GM21390 (cell line): Measurements from ENCODE around the gene ESPL1.
"Not testable (repeated sequence)": the region's sequence is repeated elsewhere in the genome, so short reads cannot be mapped to it uniquely, and the experiment has no call there.

Source experiments
- ATAC-seq: cut with Tn5 transposase; IDR thresholded peaks from one replicate; pipeline ENCODE4 v1.9.1; 2021; ENCODE audit not compliant: unreplicated experiment

Gene ESPL1

GRCh38 chr12:53297106-53297505, 29.0 kb downstream of the ESPL1 start:
- not testable (repeated sequence) for ATAC-seq

- ATAC-seq, result no peak
Measured at GRCh38 chr12:53298164-53298563, 30.1 kb downstream of the ESPL1 start.

GRCh38 chr12:53299101-53299453, 31.0 kb downstream of the ESPL1 start:
- no peak for ATAC-seq

DNA sequence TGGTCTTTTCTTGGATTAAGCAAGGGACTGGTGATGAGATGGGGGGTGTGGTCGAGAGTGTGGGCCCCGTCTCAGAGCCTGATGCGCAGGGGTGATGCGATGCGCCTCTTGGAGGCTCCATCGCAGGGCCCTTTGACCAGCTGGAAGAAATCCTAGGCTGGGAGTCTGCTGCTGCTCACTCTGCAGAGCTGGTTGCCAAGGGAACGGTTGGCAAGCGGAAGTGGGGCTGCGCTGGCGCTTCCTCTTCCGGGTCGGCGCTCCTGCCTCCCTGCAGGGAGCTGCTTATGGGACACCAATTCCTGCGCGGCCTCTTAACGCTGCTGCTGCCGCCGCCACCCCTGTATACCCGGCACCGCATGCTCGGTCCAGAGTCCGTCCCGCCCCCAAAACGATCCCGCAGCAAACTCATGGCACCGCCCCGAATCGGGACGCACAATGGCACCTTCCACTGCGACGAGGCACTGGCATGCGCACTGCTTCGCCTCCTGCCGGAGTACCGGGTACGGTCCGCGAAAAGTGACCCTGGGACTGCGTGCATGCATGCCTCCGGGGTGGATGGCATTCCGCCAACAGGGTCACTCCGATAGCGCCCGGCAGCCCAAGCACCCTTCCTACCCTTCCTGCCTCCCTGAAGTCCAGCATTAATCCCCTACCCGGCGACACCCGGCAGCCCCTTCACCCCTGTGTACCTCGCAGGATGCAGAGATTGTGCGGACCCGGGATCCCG, 31.5 kb downstream of the ESPL1 start, which contains the start of gene MYG1:
TSS of gene MYG1 (plus strand) at position 242 of the 727 bp plus-strand sequence. CDS start at position 285, 43 bp downstream.
- ATAC-seq, result peak; percentile 72

- no peak for ATAC-seq
Measured at GRCh38 chr12:53300187-53300586, 32.1 kb downstream of the ESPL1 start.

DNA sequence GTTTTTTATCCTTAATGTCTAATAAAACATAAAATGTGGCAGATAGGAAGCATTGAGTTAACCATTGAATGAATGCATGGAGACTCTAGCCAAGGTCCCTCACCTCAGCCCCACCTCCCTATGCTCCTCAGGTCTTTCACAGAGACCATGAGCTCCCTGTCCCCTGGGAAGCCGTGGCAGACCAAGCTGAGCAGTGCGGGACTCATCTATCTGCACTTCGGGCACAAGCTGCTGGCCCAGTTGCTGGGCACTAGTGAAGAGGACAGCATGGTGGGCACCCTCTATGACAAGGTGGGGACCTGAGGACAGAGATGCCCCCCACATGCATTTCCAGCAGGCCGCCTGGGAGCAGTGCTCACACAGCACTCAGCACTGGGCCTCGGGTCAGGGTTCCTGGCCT, 34.8 kb downstream of the ESPL1 start:
- no peak for ATAC-seq

DNA sequence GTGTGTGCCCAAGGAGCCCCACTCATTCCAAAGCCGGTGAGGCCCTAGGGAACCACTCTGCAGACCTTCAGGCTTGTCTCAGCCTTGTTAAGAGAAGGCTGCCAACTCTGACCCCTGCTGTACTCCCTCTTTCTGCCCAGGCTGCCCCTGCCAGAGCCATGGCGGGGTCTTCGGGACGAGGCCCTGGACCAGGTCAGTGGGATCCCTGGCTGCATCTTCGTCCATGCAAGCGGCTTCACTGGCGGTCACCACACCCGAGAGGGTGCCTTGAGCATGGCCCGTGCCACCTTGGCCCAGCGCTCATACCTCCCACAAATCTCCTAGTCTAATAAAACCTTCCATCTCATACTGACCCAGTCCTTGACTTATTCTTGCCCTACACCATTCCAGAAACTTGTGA, 38.7 kb downstream of the ESPL1 start:
- no peak for ATAC-seq

GRCh38 chr12:53308276-53308675, 40.2 kb downstream of the ESPL1 start:
- no peak for ATAC-seq

DNA sequence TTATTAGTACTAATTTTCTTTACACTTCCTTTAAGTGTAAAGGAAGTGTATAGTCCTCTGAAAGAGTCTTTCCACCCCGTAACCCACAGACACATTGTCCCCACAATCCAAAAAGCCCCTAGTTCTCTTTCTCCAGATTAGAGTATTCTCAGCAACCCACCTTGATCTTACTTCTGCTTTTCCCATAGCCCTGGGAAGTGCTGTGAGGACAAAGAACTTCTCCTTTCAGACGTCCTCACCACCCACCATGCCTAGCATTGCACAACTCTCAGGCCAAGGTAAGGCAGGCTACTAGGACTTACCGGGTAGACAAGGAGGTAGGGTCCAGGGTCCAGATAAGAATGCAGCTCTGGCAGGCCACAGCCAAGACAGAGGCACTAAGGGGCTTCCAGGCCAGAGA, 45.9 kb downstream of the ESPL1 start:
- no peak for ATAC-seq

GRCh38 chr12:53320352-53321195, 52.5 kb downstream of the ESPL1 start:
- no peak for ATAC-seq

DNA sequence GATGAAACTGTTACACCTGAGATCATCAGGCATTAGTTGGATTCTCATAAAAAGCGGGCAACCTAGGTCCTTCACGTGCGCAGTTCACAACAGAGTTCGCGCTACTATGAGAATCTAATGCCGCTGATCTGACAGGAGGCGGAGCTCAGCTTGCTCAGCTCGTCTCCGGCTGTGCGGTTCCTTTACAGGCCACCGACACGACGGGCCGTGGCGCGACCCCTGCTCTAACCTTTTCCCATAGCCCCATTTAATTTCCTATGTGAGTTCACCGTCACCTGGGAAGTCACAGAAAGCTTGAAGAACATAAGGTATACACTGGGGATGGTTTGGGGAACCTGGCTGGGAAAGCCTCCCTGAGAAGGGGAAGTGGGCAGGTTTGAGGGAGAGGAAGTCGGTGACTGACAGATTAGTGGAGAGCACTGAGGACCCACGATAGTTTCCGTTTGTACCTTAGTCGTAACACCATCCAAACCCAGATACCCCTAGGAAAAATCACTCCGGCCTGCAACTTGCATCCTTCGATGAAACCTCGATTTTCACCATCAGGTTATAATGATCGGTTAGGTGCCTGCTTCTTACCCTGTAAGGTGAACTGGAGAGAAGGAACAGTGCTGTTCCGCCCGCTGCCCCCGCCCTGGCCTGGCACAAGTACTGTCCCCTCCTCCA, 56.1 kb downstream of the ESPL1 start:
- ATAC-seq, result no peak

DNA sequence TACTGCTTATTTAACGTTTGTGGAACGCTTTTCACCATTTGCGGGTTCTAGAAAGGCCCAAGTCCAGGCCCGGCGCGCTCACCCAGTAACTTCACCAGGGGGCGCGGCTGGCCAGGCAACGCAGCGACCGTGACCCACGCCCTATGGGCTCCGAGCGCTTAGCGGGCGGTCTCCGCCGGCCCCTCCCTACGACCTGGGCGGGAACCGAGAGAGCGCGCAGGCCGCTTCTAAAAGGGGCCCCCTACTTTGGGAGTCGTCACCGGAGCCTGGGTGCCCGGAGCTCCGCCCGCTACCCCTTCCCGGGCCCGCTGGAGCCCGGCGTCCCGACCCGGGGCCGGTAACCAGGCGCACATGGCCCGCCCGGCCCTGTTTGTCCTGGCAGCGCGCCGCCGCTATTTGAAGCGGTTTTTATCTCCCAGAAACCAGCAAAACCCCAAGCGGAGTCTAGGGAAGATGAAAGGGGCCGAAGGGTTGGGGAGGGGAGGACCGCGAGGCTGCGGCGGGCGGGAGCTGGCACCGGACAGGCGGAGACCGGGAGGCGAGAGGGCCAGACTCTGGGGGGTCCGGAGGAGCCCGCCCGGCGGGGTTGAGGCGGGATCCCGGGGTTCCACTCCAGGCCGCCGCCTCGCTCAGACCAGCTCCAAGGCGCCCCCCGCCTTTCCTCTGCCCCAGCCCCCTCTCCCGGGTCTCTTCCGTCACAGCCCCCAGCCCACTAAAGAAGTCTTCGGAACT, 56.8 kb downstream of the ESPL1 start:
- peak; percentile 51 for ATAC-seq

DNA sequence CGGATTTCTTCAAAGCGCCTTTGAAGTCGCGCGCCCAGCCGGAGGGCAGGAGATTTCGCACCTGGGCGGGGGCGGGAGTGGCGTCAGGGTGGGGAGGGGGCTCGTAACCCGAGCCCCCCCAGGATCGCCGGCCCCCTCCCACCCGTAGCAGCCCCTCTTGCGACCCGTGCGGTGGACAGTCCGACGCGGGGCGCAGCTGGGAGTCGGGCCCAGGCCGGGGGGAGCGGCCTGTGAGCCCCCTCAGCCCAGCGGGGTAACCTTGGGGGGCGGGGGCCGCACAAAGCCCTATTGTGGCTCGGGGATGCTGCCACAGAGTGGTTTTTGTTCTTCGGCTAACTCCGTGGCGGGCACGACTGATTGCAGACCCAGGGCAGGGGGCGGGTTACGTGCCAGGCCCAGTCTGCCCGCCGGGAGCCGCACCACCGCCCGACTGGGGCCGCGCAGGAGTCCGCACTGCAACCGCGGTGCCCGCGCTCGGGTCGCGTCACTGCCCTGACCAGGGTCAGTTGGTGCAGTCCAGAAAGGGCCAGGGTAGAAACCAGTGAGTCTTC, 57.5 kb downstream of the ESPL1 start:
- no peak for ATAC-seq

DNA sequence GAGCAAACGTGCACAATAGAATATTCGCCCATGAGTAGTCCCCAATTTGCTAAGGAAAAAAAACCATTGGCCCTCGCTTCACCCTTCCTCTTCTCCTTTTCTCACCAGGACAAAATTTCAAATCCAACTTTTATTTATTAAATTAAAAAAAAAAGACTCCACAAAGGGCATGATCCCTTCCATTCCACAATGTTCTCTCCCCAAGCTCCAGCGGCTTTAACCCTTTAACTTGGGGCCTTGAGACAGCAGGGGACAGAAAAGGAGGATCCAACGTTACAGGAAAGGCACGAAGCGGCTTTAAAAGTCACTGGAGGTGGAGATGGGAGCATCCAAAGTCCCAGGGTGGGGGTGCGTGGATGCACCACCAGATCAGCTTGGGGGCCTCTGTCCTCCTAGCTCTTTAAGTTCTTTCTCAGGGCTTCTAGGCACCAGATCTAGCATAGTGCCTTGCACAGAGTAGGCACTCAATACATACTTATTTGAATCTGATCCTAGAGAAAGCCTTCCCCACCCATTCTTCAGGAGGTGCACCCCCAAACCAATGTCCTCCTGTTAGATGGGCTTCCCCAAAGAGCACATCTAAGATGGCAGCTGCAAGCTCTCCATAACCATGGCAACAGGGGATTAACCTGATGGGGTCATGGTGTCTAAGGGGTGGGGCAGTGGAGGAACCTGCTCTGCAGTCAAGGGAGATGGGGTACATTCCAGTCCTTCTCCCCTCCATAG, 58.5 kb downstream of the ESPL1 start:
- no peak for ATAC-seq

GRCh38 chr12:53327435-53328042, 59.4 kb downstream of the ESPL1 start:
- no peak for ATAC-seq

- no peak for ATAC-seq
Measured at GRCh38 chr12:53328043-53328435, 59.9 kb downstream of the ESPL1 start.

DNA sequence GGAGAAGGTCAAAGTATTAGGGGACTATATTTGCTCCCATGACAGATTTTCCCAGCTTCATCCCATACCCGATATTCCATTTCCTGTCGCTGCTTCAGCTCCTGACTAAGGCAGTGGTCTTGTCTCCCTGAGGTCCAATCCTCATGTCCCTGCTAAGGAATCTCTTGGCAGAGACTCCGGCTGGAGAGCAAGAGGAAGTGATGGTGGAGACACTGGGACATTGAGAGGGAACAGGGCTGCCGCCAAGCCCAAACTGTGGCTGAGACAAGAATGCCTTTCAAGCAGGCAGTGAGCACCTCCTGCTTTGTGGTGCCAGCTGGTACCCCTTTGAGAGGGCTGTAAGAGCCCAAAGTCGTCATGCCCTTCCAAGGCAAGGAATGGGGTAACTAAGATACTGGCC, 62.6 kb downstream of the ESPL1 start:
- no peak for ATAC-seq

DNA sequence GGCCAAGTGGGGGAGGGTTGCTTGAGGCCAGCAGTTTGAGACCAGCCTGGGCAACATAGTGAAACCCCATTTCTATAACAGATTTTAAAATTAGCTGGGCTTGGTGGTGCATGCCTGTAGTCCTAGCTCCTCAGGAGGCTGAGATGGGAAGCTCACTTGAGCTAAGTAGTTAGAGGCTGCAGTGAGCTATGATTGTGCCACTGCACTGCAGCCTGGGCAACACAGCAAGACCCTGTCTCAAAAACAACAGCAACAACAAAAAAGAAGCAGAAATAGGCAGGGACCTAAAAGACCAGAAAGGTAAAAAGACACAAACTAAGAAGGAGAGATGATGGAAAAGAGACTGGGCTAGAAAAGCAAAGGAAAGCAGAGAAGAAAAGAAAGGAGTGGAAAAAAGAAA, 64.2 kb downstream of the ESPL1 start:
- ATAC-seq, result not testable (repeated sequence)

DNA sequence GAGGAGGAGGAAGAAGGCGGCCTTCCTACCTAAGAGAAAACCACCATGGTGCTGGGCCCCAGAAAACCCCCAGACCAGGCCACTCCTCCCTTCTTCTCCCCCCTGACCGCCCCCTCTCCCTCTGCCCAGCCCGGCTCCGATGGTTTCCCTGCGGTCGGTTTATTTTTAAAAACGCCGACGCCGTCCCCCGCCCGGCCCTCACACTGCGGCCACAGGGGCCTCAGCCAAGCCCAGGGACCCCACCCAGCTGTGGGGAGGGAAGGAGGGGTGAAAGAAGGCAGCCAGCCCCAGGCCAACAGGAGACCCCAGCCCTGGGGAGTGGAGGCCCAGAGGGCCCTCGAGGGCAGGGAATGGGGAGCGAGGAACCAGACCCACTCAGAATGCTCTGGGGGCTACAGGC, 64.6 kb downstream of the ESPL1 start:
- ATAC-seq, result no peak

- ATAC-seq, result no peak
Measured at GRCh38 chr12:53333289-53333688, 65.2 kb downstream of the ESPL1 start.
